ENCODE data around the gene SLC35A3.

The SLC35A3 gene

GRCh38 chr1:100080331-100080730, 110.5 kb downstream of the SLC35A3 start:
- no peak for DNase-seq
